Gastrocnemius medialis (tissue), 4 donors: ENCODE measurements around the gene BMPER.

Experiments used
- POLR2A ChIP-seq, 2 donors: fragments of 450-650 bp; IDR thresholded peaks; one replicate each; pipeline ENCODE4 v1.6.1; 2017; ENCODE audit warnings: antibody characterized with exemption in 2 of 2, mild to moderate bottlenecking in 2 of 2, moderate library complexity in 2 of 2
- TF ChIP-seq, protein P1 (sequence below), 5 experiments: fragments of 450-650 bp in 3 of 5; fragments of 200-600 bp in 2 of 5; sonication (generic) in 2 of 5; IDR thresholded peaks in 4 of 5; conservative IDR thresholded peaks in 1 of 5; 1 replicate in 4 of 5; 2 replicates in 1 of 5; pipeline ENCODE4 v1.5.1; 2016 to 2019; ENCODE audit warnings: antibody characterized with exemption in 5 of 5, mild to moderate bottlenecking in 3 of 5, moderate library complexity in 3 of 5

DNA sequence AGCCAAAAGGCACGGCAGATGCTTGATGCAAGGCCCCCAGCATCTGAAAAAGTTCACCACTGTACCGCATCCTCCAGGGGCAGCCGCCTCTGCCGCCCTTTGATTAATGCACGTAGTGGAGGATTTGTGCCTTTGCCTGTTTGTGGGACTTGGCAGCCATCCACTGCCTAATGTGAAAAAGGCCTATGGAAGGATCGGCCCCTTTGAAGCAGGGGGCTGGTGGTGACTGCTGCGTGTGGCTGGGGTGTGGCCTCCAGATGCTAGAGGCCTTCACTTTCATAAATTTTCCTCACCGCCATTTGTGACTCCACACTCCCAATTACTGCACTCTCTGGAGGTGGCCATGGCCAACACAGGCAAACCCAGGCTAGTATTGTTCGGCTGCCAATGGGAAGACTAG, 226.0 kb downstream of the BMPER start:
- TF ChIP-seq, protein P1, sequence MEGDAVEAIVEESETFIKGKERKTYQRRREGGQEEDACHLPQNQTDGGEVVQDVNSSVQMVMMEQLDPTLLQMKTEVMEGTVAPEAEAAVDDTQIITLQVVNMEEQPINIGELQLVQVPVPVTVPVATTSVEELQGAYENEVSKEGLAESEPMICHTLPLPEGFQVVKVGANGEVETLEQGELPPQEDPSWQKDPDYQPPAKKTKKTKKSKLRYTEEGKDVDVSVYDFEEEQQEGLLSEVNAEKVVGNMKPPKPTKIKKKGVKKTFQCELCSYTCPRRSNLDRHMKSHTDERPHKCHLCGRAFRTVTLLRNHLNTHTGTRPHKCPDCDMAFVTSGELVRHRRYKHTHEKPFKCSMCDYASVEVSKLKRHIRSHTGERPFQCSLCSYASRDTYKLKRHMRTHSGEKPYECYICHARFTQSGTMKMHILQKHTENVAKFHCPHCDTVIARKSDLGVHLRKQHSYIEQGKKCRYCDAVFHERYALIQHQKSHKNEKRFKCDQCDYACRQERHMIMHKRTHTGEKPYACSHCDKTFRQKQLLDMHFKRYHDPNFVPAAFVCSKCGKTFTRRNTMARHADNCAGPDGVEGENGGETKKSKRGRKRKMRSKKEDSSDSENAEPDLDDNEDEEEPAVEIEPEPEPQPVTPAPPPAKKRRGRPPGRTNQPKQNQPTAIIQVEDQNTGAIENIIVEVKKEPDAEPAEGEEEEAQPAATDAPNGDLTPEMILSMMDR (IDR thresholded peaks at IDR 0.05 in 4 of 5, conservative IDR thresholded peaks at IDR 0.05 in 1 of 5), result no peak
- TF ChIP-seq POLR2A (IDR thresholded peaks at IDR 0.05), result no peak
